ENCODE measurements around the gene MOCOS. TPM values are rescaled to one million over a fixed set of nuclear protein-coding genes. Genes with fewer than 3 reads are reported as not detected.

Gene MOCOS
- total and polyA plus RNA-seq, 2 of the 8 experiments (the other 6 are each of a cell fraction or from before 2014, with no cell fraction given): 4.7 to 5.8 TPM

GRCh38 chr18:36175481-36175880 is 11.8 kb upstream of the MOCOS start:
- Histone ChIP-seq H4K5ac (ENCODE audit: insufficient read length, low read depth, low read length) (no peak overlapping the region), H2BK15ac (ENCODE audit: low read length) (no peak overlapping the region), H4K91ac (replicated peaks; ENCODE audit: insufficient read length, low read length) (no peak overlapping the region), H3K14ac (ENCODE audit: insufficient read length) (no peak overlapping the region), H3K4me3 (ENCODE audit: extremely low read depth in 1 of 4, insufficient read depth in 2 of 4, low read depth in 3 of 4, low read length in 4 of 4) (no peak overlapping the region), H3K27me3 (replicated peaks in 1 of 4; ENCODE audit: control insufficient read depth in 3 of 4, extremely low read depth in 1 of 4, insufficient read depth in 3 of 4, low read length in 3 of 4) (no peaks in the 10 kb centered on the region), H3K79me2 (ENCODE audit: control insufficient read depth in 1 of 2, insufficient read depth in 2 of 2, low read length in 2 of 2) (0 out of 4 replicates have a peak, but pooled peaks cover 0 to 2% of the 10 kb centered on the region in 2 experiments), H3K36me3 (ENCODE audit: control insufficient read depth in 2 of 4, insufficient read depth in 4 of 4, low read length in 3 of 4) (peaks cover 4 to 57% (median 42%) of the 10 kb centered on the region in 4 experiments; a peak in 7 of 8 replicates), H3K27ac (ENCODE audit: low read depth, low read length) (no peak overlapping the region), H4K20me1 (replicated peaks in 1 of 2; ENCODE audit: control insufficient read depth in 1 of 2, insufficient read depth in 2 of 2, low read length in 2 of 2) (peaks cover 0 to 2% of the 10 kb centered on the region in 2 experiments), H2BK120ac (replicated peaks; ENCODE audit: low read depth, low read length) (no peak overlapping the region), H3K23ac (ENCODE audit: insufficient read length) (no peak overlapping the region), H3K23me2 (ENCODE audit: low read depth, low read length) (no peaks in the 10 kb centered on the region), H3K9ac (replicated peaks in 1 of 4; ENCODE audit: extremely low read depth in 1 of 4, low read depth in 3 of 4, low read length in 3 of 4) (no peak overlapping the region), H3K18ac (ENCODE audit: extremely low read depth, low read length) (no peak overlapping the region), H3K4me2 (ENCODE audit: insufficient read depth in 1 of 2, low read depth in 2 of 2, low read length in 2 of 2) (no peak overlapping the region), H3K4ac (replicated peaks; ENCODE audit: insufficient read length, low read depth, low read length) (no peak overlapping the region), H3K9me3 (ENCODE audit: insufficient read depth in 2 of 2, low read depth in 1 of 2, low read length in 1 of 2) (no peaks in the 10 kb centered on the region), H3K4me1 (replicated peaks in 1 of 4; ENCODE audit: control insufficient read depth in 3 of 4, insufficient read depth in 4 of 4, low read length in 3 of 4) (no peaks in the 10 kb centered on the region), H2BK20ac (ENCODE audit: low read length) (no peak overlapping the region), H2AK5ac (ENCODE audit: low read depth, low read length) (no peak overlapping the region), H3K56ac (replicated peaks; ENCODE audit: insufficient read length, low read depth, low read length) (no peak overlapping the region), H2BK5ac (ENCODE audit: low read depth, low read length) (no peak overlapping the region), H2AFZ (ENCODE audit: low read length) (no peak overlapping the region), H3K79me1 (ENCODE audit: low read depth, low read length) (no peaks in the 10 kb centered on the region), H4K8ac (ENCODE audit: extremely low read depth, insufficient read depth, low read length) (no peak overlapping the region), H2BK12ac (ENCODE audit: low read depth, low read length) (no peak overlapping the region)
- ChIA-PET POLR2A (ENCODE audit: partially characterized antibody) (interaction anchor here (0.7 to 1.3 kb wide), 4 partner anchors 9 to 19 kb away, joined by 3 to 4 read pairs (median 4); partner anchors contain the start of gene MOCOS), CTCF (ENCODE audit: partially characterized antibody) (interaction anchor here (1.5 kb wide), 2 partner anchors 23 to 109 kb away, joined by 3 read pairs; no protein-coding TSS in a partner anchor)
- DNase-seq (ENCODE audit: low read depth in 1 of 2, low spot score in 2 of 2) (no peak), FAIRE-seq (no peak)
- WGBS, 2 experiments (ENCODE audit: extremely low coverage in 1 of 2, insufficient coverage in 1 of 2, insufficient read length in 1 of 2, insufficient replicate concordance in 2 of 2, low coverage in 1 of 2, low lambda C conversion rate in 2 of 2, missing lambda C conversion rate in 1 of 2): 92% methylated on average over 1 of the region's 1 CpG; no CpG with 5 or more reads in 1 of the 2 experiments
- TF ChIP-seq, protein P1, sequence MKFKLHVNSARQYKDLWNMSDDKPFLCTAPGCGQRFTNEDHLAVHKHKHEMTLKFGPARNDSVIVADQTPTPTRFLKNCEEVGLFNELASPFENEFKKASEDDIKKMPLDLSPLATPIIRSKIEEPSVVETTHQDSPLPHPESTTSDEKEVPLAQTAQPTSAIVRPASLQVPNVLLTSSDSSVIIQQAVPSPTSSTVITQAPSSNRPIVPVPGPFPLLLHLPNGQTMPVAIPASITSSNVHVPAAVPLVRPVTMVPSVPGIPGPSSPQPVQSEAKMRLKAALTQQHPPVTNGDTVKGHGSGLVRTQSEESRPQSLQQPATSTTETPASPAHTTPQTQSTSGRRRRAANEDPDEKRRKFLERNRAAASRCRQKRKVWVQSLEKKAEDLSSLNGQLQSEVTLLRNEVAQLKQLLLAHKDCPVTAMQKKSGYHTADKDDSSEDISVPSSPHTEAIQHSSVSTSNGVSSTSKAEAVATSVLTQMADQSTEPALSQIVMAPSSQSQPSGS (IDR thresholded peaks at IDR 0.05; ENCODE audit: low read length): no peak
- no peak for TF ChIP-seq BCL11A (IDR thresholded peaks at IDR 0.05; ENCODE audit: low read depth in 2 of 2, low read length in 2 of 2)
- no peak for TF ChIP-seq KDM1A (IDR thresholded peaks at IDR 0.05; ENCODE audit: borderline replicate concordance, low read length)

All from H1 (cell line).